ENCODE results near the gene RRH.

DNA sequence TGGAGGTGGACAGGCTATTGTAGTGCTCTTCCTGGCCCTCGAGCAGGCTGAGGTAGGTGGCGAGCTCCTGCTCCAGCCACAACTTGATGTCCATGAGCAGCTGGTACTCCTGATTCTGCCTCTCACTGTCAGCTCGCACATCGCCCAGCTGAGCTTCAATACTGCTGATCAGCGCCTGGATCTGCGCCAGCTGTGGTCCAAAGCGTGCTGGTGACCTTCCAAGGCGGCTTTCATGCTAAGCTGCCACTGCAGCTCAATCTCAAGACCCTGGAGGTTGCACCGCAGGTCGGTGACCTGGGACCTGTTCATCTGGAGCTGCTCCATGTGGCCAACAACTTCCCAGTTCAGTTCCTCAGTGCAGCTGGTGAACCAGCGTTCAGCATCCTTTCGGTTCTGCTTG is 51.3 kb downstream of the RRH start:
- TF ChIP-seq POLR2A (IDR thresholded peaks at IDR 0.05) = no peak
- TF ChIP-seq, protein P1, sequence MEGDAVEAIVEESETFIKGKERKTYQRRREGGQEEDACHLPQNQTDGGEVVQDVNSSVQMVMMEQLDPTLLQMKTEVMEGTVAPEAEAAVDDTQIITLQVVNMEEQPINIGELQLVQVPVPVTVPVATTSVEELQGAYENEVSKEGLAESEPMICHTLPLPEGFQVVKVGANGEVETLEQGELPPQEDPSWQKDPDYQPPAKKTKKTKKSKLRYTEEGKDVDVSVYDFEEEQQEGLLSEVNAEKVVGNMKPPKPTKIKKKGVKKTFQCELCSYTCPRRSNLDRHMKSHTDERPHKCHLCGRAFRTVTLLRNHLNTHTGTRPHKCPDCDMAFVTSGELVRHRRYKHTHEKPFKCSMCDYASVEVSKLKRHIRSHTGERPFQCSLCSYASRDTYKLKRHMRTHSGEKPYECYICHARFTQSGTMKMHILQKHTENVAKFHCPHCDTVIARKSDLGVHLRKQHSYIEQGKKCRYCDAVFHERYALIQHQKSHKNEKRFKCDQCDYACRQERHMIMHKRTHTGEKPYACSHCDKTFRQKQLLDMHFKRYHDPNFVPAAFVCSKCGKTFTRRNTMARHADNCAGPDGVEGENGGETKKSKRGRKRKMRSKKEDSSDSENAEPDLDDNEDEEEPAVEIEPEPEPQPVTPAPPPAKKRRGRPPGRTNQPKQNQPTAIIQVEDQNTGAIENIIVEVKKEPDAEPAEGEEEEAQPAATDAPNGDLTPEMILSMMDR (IDR thresholded peaks at IDR 0.05) = no peak
